Large intestine (tissue), 3 donors: ENCODE results near the gene PCDHGA9. TPM values are rescaled to one million over a fixed set of nuclear protein-coding genes. Genes with fewer than 3 reads are reported as not detected.
"Not testable (repeated sequence)": the region's sequence is repeated elsewhere in the genome, so short reads cannot be mapped to it uniquely, and the experiment has no call there.

Experiments used
- DNase-seq, 2 donors: peaks; one replicate each; pipeline versions ENCODE4 v3.0.0 to v3.0.0-alpha.2; 2013
- H3K27ac ChIP-seq: one replicate; pipeline ENCODE4 v1.5.1; 2013; ENCODE audit warnings: low read length
- H3K27me3 ChIP-seq: 2 replicates; pipeline ENCODE4 v1.6.1; 2013; ENCODE audit warnings: low read length; ENCODE audit not compliant: control insufficient read depth, insufficient read depth
- H3K36me3 ChIP-seq: 2 replicates; pipeline ENCODE4 v1.6.1; 2013; ENCODE audit warnings: low read length; ENCODE audit not compliant: control insufficient read depth, insufficient read depth
- H3K4me1 ChIP-seq: one replicate; pipeline ENCODE4 v1.6.1; 2013; ENCODE audit warnings: low read length; ENCODE audit not compliant: control insufficient read depth, insufficient read depth
- H3K4me3 ChIP-seq: one replicate; pipeline ENCODE4 v1.5.1; 2013; ENCODE audit warnings: low read length
- H3K9me3 ChIP-seq: one replicate; pipeline ENCODE4 v1.6.1; 2013; ENCODE audit warnings: mild to moderate bottlenecking, low read depth, low read length, moderate library complexity; ENCODE audit not compliant: control insufficient read depth
- WGBS: methylation state at CpG from one replicate; pipeline ENCODE4 v1.1.5; 2013; ENCODE audit warnings: low lambda C conversion rate; ENCODE audit not compliant: insufficient coverage; 5-methylcytosine and 5-hydroxymethylcytosine counted together
- polyA plus RNA-seq: library from polyadenylated mRNA; unstranded; fragments of 120-200 nt; gene quantifications from one replicate; pipeline ENCODE4 v1.2.1, GENCODE V29; 2013

The PCDHGA9 gene
- polyA plus RNA-seq, 1 donor: 1.9 TPM

GRCh38 chr5:141415275-141415618 lies 12.7 kb downstream of the PCDHGA9 start:
- H3K27ac ChIP-seq, H3K4me1 ChIP-seq, DNase-seq, H3K4me3 ChIP-seq, H3K36me3 ChIP-seq: not testable (repeated sequence)
- H3K9me3 ChIP-seq: peaks cover 51% of the 10 kb centered on the region
- H3K27me3 ChIP-seq: peaks cover 67% of the 10 kb centered on the region
- WGBS: 17% methylated on average over 1 of the region's 24 CpGs

DNA sequence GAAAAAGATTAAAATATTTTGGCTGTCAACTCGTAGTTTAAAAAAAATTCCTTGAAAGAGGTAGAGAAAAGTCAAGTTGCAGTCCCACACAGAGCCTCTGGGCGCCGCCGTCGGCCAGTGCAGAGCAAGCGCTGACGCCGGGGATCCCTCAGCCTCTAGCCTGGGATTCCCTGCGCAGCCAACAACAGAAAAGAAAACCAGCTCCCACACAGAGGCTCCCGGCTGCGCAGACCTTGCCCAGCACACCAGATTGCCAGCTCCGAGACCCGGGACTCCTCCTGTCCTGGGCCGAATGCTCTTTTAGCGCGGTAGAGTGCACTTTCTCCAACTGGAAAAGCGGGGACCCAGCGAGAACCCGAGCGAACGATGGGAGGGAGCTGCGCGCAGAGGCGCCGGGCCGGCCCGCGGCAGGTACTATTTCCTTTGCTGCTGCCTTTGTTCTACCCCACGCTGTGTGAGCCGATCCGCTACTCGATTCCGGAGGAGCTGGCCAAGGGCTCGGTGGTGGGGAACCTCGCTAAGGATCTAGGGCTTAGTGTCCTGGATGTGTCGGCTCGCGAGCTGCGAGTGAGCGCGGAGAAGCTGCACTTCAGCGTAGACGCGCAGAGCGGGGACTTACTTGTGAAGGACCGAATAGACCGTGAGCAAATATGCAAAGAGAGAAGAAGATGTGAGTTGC lies 15.1 kb downstream of the PCDHGA9 start, which contains the start of gene PCDHGB7:
PCDHGB7 (plus strand) TSS at position 184 of the 679 bp plus-strand sequence; CDS start at position 367, 183 bp downstream.
- Histone ChIP-seq H3K4me3 (peak within 1 kb of the TSS; percentile 31), H3K9me3 (peaks cover 55% of the 10 kb centered on the region), H3K27me3 (peaks cover 77% of the 10 kb centered on the region)
- WGBS: no CpG with 5 or more reads among the region's 47 CpGs
- H3K4me1 ChIP-seq, H3K36me3 ChIP-seq, H3K27ac ChIP-seq: not testable (repeated sequence)
- DNase-seq: peak; percentile 38 to 49

DNA sequence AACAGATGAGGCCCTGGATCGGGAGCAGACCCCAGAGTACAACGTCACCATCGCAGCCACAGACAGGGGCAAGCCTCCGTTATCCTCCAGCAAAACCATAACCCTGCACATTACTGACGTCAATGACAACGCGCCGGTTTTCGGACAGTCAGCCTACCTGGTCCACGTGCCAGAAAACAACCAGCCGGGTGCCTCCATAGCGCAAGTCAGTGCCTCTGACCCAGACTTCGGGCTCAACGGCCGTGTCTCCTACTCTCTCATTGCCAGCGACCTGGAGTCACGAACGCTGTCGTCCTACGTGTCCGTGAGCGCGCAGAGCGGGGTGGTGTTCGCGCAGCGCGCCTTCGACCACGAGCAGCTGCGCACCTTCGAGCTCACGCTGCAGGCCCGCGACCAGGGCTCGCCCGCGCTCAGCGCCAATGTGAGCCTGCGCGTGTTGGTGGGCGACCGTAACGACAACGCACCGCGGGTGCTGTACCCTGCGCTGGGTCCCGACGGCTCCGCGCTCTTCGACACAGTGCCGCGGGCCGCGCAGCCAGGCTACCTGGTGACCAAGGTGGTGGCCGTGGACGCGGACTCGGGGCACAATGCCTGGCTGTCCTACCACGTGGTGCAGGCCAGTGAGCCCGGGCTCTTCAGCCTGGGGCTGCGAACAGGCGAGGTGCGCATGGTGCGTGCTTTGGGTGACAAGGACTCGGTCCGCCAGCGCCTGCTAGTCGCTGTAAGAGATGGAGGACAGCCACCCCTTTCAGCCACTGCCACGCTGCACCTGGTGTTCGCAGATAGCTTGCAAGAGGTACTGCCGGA lies 16.7 kb downstream of the PCDHGA9 start:
- Histone ChIP-seq H3K27ac (no peak overlapping the region), H3K4me3 (no peak overlapping the region), H3K36me3 (no peaks in the 10 kb centered on the region), H3K4me1 (no peaks in the 10 kb centered on the region), H3K27me3 (peaks cover 71% of the 10 kb centered on the region), H3K9me3 (peaks cover 68% of the 10 kb centered on the region)
- DNase-seq: no peak
- WGBS: no CpG with 5 or more reads among the region's 74 CpGs

- H3K4me1 ChIP-seq: no peaks in the 10 kb centered on the region
- no peak within 1 kb of the TSS for H3K27ac ChIP-seq
- WGBS: 0% methylated on average over 1 of the region's 42 CpGs
- DNase-seq: peak in 1 of 2 donors; percentile 34
- no peaks in the 10 kb centered on the region for H3K36me3 ChIP-seq
- H3K4me3 ChIP-seq: peak within 1 kb of the TSS; percentile 11
- peaks cover 65% of the 10 kb centered on the region for H3K9me3 ChIP-seq
- H3K27me3 ChIP-seq: peaks cover 59% of the 10 kb centered on the region
Observed at GRCh38 chr5:141420855-141421488, 18.4 kb downstream of the PCDHGA9 start, which contains the start of gene PCDHGA11. Gene PCDHGA11 (plus strand): TSS chr5:141421051. CDS start chr5:141421228, 177 bp downstream.

GRCh38 chr5:141421489-141421855 lies 18.9 kb downstream of the PCDHGA9 start:
- DNase-seq: no peak
- H3K27me3 ChIP-seq: peaks cover 63% of the 10 kb centered on the region
- H3K9me3 ChIP-seq: peaks cover 65% of the 10 kb centered on the region
- H3K36me3 ChIP-seq: no peaks in the 10 kb centered on the region
- no peak overlapping the region for H3K27ac ChIP-seq
- no peaks in the 10 kb centered on the region for H3K4me1 ChIP-seq
- H3K4me3 ChIP-seq: no peak overlapping the region
- WGBS: 10% methylated on average over 2 of the region's 13 CpGs

DNA sequence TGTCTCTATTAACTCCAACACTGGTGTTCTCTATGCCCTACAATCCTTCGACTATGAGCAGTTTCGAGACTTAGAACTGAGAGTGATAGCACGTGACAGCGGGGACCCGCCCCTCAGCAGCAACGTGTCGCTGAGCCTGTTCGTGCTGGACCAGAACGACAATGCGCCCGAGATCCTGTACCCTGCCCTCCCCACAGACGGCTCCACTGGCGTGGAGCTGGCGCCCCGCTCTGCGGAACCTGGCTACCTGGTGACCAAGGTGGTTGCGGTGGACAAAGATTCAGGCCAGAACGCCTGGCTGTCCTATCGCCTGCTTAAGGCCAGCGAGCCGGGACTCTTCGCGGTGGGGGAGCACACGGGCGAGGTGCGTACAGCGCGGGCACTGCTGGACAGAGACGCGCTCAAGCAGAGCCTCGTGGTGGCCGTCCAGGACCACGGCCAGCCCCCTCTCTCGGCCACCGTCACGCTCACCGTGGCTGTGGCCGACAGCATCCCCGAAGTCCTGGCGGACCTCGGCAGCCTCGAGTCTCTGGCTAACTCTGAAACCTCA lies 20.2 kb downstream of the PCDHGA9 start:
- Histone ChIP-seq H3K4me3 (no peak overlapping the region), H3K27ac (no peak overlapping the region), H3K4me1 (no peaks in the 10 kb centered on the region), H3K27me3 (peaks cover 70% of the 10 kb centered on the region), H3K36me3 (no peaks in the 10 kb centered on the region), H3K9me3 (peaks cover 66% of the 10 kb centered on the region)
- WGBS: no CpG with 5 or more reads among the region's 42 CpGs
- no peak for DNase-seq

DNA sequence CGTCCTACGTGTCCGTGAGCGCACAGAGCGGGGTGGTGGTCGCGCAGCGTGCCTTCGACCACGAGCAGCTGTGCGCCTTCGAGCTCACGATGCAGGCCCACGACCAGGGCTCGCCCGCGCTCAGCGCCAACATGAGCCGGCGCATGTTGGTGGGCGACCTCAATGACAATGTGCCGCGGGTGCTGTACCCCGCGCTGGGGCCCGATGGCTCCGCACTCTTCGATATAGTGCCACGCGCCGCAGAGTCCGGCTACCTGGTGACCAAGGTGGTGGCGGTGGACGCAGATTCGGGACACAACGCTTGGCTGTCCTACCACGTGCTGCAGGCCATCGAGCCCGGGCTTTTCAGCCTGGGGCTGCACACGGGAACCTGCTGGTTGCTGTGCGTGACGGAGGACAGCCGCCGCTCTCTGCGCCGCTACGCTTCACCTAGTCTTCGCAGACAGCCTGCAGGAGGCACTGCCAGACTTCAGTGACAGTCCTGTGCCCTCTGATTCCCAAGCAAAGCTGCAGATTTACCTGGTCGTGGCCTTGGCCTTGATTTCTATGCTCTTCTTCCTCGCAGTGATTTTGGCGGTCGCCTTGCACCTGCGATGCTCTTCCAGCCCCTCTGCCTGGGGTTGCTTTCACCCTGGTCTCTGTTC lies 25.3 kb downstream of the PCDHGA9 start:
- H3K4me3 ChIP-seq: no peak overlapping the region
- no peaks in the 10 kb centered on the region for H3K4me1 ChIP-seq
- no peaks in the 10 kb centered on the region for H3K36me3 ChIP-seq
- H3K27me3 ChIP-seq: peaks cover 52% of the 10 kb centered on the region
- peaks cover 65% of the 10 kb centered on the region for H3K9me3 ChIP-seq
- no CpG with 5 or more reads among the region's 53 CpGs for WGBS
- no peak overlapping the region for H3K27ac ChIP-seq
- no peak for DNase-seq

GRCh38 chr5:141430332-141431113 lies 27.9 kb downstream of the PCDHGA9 start, which contains the start of gene PCDHGA12:
Gene PCDHGA12 (plus strand): TSS chr5:141430507. CDS start chr5:141430760, 253 bp downstream.
- Histone ChIP-seq H3K27ac (no peak within 1 kb of the TSS), H3K4me1 (no peaks in the 10 kb centered on the region), H3K9me3 (peaks cover 50% of the 10 kb centered on the region), H3K27me3 (peaks cover 50% of the 10 kb centered on the region), H3K36me3 (no peaks in the 10 kb centered on the region), H3K4me3 (no peak within 1 kb of the TSS)
- 23% methylated on average over 5 of the region's 33 CpGs for WGBS
- peak in 1 of 2 donors; percentile 8 for DNase-seq

GRCh38 chr5:141431286-141431685 lies 28.7 kb downstream of the PCDHGA9 start:
- Histone ChIP-seq H3K9me3 (peaks cover 50% of the 10 kb centered on the region), H3K27ac (no peak overlapping the region), H3K4me3 (no peak overlapping the region), H3K27me3 (peaks cover 46% of the 10 kb centered on the region), H3K36me3 (no peaks in the 10 kb centered on the region), H3K4me1 (no peaks in the 10 kb centered on the region)
- WGBS: no CpG with 5 or more reads among the region's 37 CpGs
- no peak for DNase-seq
